Measurements from ENCODE around the gene PIR. TPM values are rescaled to one million over a fixed set of nuclear protein-coding genes. Genes with fewer than 3 reads are reported as not detected.

The PIR gene
- total and polyA plus RNA-seq, 12 donors, result 11.9 to 48.6 (median 21.4) TPM

DNA sequence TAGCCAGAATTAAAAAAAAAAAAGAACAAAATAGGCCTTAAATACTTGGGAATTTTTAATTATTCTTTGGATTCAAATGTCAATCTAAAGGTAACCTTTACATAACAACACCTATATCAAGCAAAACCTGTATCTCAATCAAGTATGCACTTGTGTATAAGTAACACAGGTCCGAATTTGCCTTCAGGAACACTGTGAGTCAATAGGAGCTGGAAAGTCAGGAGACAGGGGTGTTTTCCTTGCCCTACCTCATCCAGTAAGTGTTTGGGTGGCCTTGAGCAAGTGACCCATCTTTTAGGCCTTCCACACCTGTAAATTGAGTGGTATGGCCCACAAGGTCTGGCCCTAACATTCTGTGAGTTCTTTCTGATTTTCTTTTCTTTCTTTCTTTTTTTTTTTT is 68.1 kb downstream of the PIR start:
- TF ChIP-seq, protein P1, sequence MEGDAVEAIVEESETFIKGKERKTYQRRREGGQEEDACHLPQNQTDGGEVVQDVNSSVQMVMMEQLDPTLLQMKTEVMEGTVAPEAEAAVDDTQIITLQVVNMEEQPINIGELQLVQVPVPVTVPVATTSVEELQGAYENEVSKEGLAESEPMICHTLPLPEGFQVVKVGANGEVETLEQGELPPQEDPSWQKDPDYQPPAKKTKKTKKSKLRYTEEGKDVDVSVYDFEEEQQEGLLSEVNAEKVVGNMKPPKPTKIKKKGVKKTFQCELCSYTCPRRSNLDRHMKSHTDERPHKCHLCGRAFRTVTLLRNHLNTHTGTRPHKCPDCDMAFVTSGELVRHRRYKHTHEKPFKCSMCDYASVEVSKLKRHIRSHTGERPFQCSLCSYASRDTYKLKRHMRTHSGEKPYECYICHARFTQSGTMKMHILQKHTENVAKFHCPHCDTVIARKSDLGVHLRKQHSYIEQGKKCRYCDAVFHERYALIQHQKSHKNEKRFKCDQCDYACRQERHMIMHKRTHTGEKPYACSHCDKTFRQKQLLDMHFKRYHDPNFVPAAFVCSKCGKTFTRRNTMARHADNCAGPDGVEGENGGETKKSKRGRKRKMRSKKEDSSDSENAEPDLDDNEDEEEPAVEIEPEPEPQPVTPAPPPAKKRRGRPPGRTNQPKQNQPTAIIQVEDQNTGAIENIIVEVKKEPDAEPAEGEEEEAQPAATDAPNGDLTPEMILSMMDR (IDR thresholded peaks at IDR 0.05), result no peak
- no peak for TF ChIP-seq POLR2A (IDR thresholded peaks at IDR 0.05)
- Histone ChIP-seq H3K27me3 (no peaks in the 10 kb centered on the region), H3K4me3 (no peak overlapping the region), H3K4me1 (replicated peaks in 1 of 2) (no peaks in the 10 kb centered on the region), H3K27ac (no peak overlapping the region), H3K9me3 (replicated peaks in 1 of 3) (no peaks in the 10 kb centered on the region), H3K36me3 (replicated peaks in 1 of 2) (no peaks in the 10 kb centered on the region)
- intact Hi-C loops (cut with DNase I), result no loop called here
- WGBS, 4 donors, result 56 to 80% (median 74%) methylated on average over 1 of the region's 1 CpG
- DNase-seq, result no peak

DNA sequence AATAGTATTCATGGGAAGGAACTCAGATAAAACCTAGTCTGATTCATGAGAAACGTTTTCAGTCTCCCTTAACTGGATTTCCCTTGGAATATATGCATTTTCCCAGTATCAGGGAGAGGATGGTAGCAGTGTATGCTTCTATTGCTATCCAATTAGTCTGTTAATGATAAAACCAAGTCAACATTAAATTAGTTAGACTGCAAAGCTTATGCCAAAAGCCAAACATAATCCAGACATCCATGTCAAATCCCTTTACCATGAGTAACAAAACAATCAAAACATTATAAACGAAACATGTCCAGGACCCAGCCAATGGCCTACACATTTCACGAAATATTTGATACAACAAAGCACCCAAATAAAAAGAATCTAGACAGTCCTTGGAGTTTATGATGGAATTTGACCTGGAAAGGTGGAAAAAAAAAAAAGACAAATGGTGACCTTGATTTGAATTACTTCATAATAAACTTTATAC is 74.4 kb downstream of the PIR start:
- H3K27ac ChIP-seq, result no peak overlapping the region
- no peaks in the 10 kb centered on the region for H3K4me1 ChIP-seq (replicated peaks in 1 of 2)
- no peak overlapping the region for H3K4me3 ChIP-seq
- H3K9me3 ChIP-seq (replicated peaks in 1 of 3), result peaks cover 0 to 6% (median 0%) of the 10 kb centered on the region in 3 donors
- no peaks in the 10 kb centered on the region for H3K27me3 ChIP-seq
- intact Hi-C loops (cut with DNase I), result no loop called here
- no peak for DNase-seq
- 40 to 58% (median 47%) methylated on average over 3 of the region's 3 CpGs for WGBS, 4 donors
- no peak for TF ChIP-seq POLR2A (IDR thresholded peaks at IDR 0.05)
- TF ChIP-seq, protein P1 (IDR thresholded peaks at IDR 0.05), result no peak
- H3K36me3 ChIP-seq (replicated peaks in 1 of 2), result no peaks in the 10 kb centered on the region

DNA sequence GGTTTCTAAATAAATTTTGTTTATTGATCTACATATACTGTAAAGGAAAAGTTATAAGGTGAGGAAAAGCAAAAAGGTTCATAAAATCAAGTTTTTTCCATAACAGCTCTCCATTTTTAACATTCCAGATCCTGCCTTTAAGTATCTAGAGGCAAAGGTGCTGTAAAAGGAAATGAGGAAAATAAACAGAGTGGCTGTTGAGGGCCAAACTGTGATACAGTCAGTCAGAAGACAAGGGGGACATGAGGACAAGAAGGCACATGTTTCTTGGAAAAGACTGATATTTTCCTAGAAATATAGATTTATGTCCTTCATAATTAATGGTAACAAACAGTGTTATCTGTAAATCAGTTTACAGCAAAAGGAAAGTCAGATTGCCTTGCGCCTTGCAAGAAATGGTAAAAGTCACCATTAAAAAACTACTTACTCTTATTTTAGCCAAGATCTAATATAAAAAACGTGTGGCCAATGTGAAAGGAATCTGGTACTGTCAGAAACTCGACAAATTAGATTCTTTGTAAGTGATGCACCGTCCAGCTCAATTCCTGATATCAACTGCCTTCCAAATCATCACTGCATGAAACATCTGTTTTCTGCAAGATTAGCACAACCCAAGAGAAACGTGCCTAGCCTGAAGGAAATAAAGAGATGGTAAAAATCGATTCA is 75.0 kb downstream of the PIR start:
- no peaks in the 10 kb centered on the region for H3K4me1 ChIP-seq (replicated peaks in 1 of 2)
- intact Hi-C loops (cut with DNase I), result no loop called here
- no peak overlapping the region for H3K4me3 ChIP-seq
- no peak for TF ChIP-seq POLR2A (IDR thresholded peaks at IDR 0.05)
- TF ChIP-seq, protein P1 (IDR thresholded peaks at IDR 0.05), result no peak
- no peaks in the 10 kb centered on the region for H3K36me3 ChIP-seq (replicated peaks in 1 of 2)
- H3K27ac ChIP-seq, result no peak overlapping the region
- H3K27me3 ChIP-seq, result no peaks in the 10 kb centered on the region
- DNase-seq, result no peak
- peaks cover 0 to 6% (median 0%) of the 10 kb centered on the region in 3 donors for H3K9me3 ChIP-seq (replicated peaks in 1 of 3)
- 48 to 64% (median 53%) methylated on average over 6 of the region's 6 CpGs for WGBS, 4 donors

DNA sequence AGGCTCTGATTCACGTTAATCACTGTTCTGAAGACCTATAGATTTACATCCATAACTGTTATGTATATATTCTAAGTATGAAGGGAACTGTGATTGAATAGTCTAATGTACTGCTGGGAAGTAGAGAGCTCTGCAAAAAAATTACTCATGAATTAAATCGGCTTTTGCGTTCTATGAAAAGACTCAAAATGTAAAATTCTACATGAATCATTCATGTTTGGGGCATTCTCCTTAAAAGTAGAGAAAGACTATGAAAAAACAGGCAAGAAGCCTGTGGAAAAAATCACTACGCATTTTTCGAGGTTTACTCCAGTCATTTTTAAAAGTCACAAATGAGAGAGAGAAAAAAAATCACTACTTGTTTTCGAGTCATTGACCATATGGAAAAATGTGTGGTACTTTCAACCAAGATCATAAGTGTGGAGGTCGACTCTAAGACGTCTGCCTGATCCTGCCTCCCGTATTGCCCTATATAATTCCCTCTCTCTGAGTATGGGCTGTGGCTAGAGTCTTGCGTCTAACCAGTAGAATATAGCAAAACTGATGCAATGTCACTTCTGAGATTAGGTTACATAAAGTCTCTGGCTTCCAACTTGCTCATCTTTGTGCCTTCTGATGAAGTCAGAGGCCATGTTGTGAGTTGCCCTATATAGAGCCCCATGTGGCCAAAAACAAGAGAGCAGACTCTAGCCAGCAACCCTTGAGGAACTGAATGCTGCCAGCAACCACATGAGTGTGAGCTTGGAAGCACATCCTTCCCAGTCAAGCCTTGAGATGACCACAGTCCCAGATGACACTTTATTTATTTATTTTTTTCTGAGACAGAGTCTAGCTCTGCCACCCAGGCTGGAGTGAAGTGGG is 76.8 kb downstream of the PIR start:
- intact Hi-C loops (cut with DNase I), result no loop called here
- no peak for TF ChIP-seq POLR2A (IDR thresholded peaks at IDR 0.05)
- TF ChIP-seq, protein P1 (IDR thresholded peaks at IDR 0.05), result no peak
- Histone ChIP-seq H3K4me3 (no peak overlapping the region), H3K27me3 (no peaks in the 10 kb centered on the region), H3K4me1 (replicated peaks in 1 of 2) (no peaks in the 10 kb centered on the region), H3K9me3 (replicated peaks in 1 of 3) (peaks cover 0 to 6% (median 0%) of the 10 kb centered on the region in 3 donors), H3K27ac (no peak overlapping the region), H3K36me3 (replicated peaks in 1 of 2) (no peaks in the 10 kb centered on the region)
- WGBS, 4 donors, result 75 to 92% (median 84%) methylated on average over 10 of the region's 10 CpGs
- DNase-seq, result no peak

Data from adrenal gland (tissue), 12 donors.